Karpas-422 (cell line): ENCODE results near the gene DNASE2B. TPM values are rescaled to one million over a fixed set of nuclear protein-coding genes. Genes with fewer than 3 reads are reported as not detected.

ENCODE experiments used
- DNase-seq: peaks from one replicate; pipeline ENCODE4 v3.0.0-alpha.2; 2015
- H2AFZ ChIP-seq: fragments of 200-600 bp; sonication (generic); 2 replicates; pipeline ENCODE4 v1.6.1; 2014; ENCODE audit warnings: antibody characterized with exemption, low read length, mixed read lengths
- H3K27ac ChIP-seq: fragments of 200-600 bp; sonication (generic); 2 replicates; pipeline ENCODE4 v1.5.1; 2014; ENCODE audit warnings: mild to moderate bottlenecking, low read length, moderate library complexity
- H3K27me3 ChIP-seq: fragments of 200-600 bp; sonication (generic); 2 replicates; pipeline ENCODE4 v1.6.1; 2014; ENCODE audit warnings: low read length, mixed read lengths
- H3K36me3 ChIP-seq: fragments of 200-600 bp; sonication (generic); 2 replicates; pipeline ENCODE4 v1.6.1; 2014; ENCODE audit warnings: low read length, mixed read lengths; ENCODE audit not compliant: insufficient read depth
- H3K4me1 ChIP-seq: fragments of 200-600 bp; sonication (generic); 2 replicates; pipeline ENCODE4 v1.6.1; 2014; ENCODE audit warnings: mild to moderate bottlenecking, low read length, mixed read lengths
- H3K4me2 ChIP-seq: fragments of 200-600 bp; sonication (generic); 2 replicates; pipeline ENCODE4 v1.6.1; 2014; ENCODE audit warnings: low read length, low read depth, mild to moderate bottlenecking; ENCODE audit not compliant: poor library complexity, severe bottlenecking
- H3K4me3 ChIP-seq: fragments of 200-600 bp; sonication (generic); 2 replicates; pipeline ENCODE4 v1.5.1; 2014; ENCODE audit warnings: mild to moderate bottlenecking, antibody characterized with exemption, low read length, mixed read lengths
- H3K79me2 ChIP-seq: fragments of 200-600 bp; sonication (generic); 2 replicates; pipeline ENCODE4 v1.6.1; 2014; ENCODE audit warnings: mild to moderate bottlenecking, low read length, mixed read lengths
- H3K9ac ChIP-seq: fragments of 200-600 bp; sonication (generic); 2 replicates; pipeline ENCODE4 v1.6.0; 2014; ENCODE audit warnings: low read length
- H3K9me2 ChIP-seq: fragments of 200-600 bp; sonication (generic), shearing (Covaris generic); replicated peaks from 2 replicates; pipeline ENCODE4 v1.6.0; 2014; ENCODE audit warnings: mild to moderate bottlenecking, low read length, moderate library complexity; ENCODE audit not compliant: insufficient read depth
- H3K9me3 ChIP-seq: fragments of 300-700, 200-600 bp; sonication (generic); 2 replicates; pipeline ENCODE4 v1.6.1; 2014; ENCODE audit warnings: low read length, mixed read lengths
- H4K20me1 ChIP-seq: fragments of 200-600 bp; sonication (generic); 2 replicates; pipeline ENCODE4 v1.6.1; 2014; ENCODE audit warnings: mild to moderate bottlenecking, antibody characterized with exemption, low read length, low read depth; ENCODE audit not compliant: insufficient read depth
- total RNA-seq: library from RNA; depleted of rRNA; stranded (reverse); fragments of >200 nt; shearing (Covaris generic); gene quantifications from 2 replicates; pipeline ENCODE4 v1.2.3, GENCODE V29; 2014; ENCODE audit warnings: low replicate concordance

Gene DNASE2B
- total RNA-seq, 1 experiment from 2014 or later: not detected

GRCh38 chr1:84428235-84428634, 30.0 kb downstream of the DNASE2B start:
- H3K27me3 ChIP-seq: no peaks in the 10 kb centered on the region
- no peak for DNase-seq
- no peaks in the 10 kb centered on the region for H3K36me3 ChIP-seq
- no peak overlapping the region for H2AFZ ChIP-seq
- H3K4me1 ChIP-seq: peaks cover under 1% of the 10 kb centered on the region
- H3K4me2 ChIP-seq: no peak overlapping the region
- no peak overlapping the region for H3K9ac ChIP-seq
- H3K79me2 ChIP-seq: no peaks in the 10 kb centered on the region
- no peaks in the 10 kb centered on the region for H3K9me2 ChIP-seq
- no peak overlapping the region for H3K27ac ChIP-seq
- H4K20me1 ChIP-seq: no peaks in the 10 kb centered on the region
- no peaks in the 10 kb centered on the region for H3K9me3 ChIP-seq
- no peak overlapping the region for H3K4me3 ChIP-seq

- Histone ChIP-seq H2AFZ (no peak overlapping the region), H4K20me1 (no peaks in the 10 kb centered on the region), H3K4me1 (peaks cover 7% of the 10 kb centered on the region), H3K36me3 (no peaks in the 10 kb centered on the region), H3K27me3 (no peaks in the 10 kb centered on the region), H3K9ac (no peak overlapping the region), H3K9me3 (no peaks in the 10 kb centered on the region), H3K4me2 (no peak overlapping the region), H3K9me2 (no peaks in the 10 kb centered on the region), H3K79me2 (no peaks in the 10 kb centered on the region), H3K4me3 (no peak overlapping the region), H3K27ac (no peak overlapping the region)
- DNase-seq: no peak
These were observed 30.9 kb downstream of the DNASE2B start for GRCh38 chr1:84429231-84429630.

GRCh38 chr1:84430546-84430945, 32.3 kb downstream of the DNASE2B start:
- DNase-seq: no peak
- no peak overlapping the region for H3K27ac ChIP-seq
- H3K27me3 ChIP-seq: no peaks in the 10 kb centered on the region
- no peaks in the 10 kb centered on the region for H3K9me2 ChIP-seq
- H3K4me2 ChIP-seq: no peak overlapping the region
- no peaks in the 10 kb centered on the region for H3K79me2 ChIP-seq
- peaks cover 7% of the 10 kb centered on the region for H3K4me1 ChIP-seq
- H3K9me3 ChIP-seq: no peaks in the 10 kb centered on the region
- H2AFZ ChIP-seq: no peak overlapping the region
- H3K9ac ChIP-seq: no peak overlapping the region
- H4K20me1 ChIP-seq: no peaks in the 10 kb centered on the region
- H3K36me3 ChIP-seq: no peaks in the 10 kb centered on the region
- H3K4me3 ChIP-seq: no peak overlapping the region

- no peak overlapping the region for H3K27ac ChIP-seq
- H3K4me3 ChIP-seq: peak overlapping the region; percentile 44; the same call in 1 of the 2 replicates
- no peaks in the 10 kb centered on the region for H4K20me1 ChIP-seq
- peak; percentile 76 for DNase-seq
- H3K4me1 ChIP-seq: peaks cover 18% of the 10 kb centered on the region
- no peaks in the 10 kb centered on the region for H3K36me3 ChIP-seq
- no peaks in the 10 kb centered on the region for H3K79me2 ChIP-seq
- no peaks in the 10 kb centered on the region for H3K9me2 ChIP-seq
- H2AFZ ChIP-seq: 0 out of 2 replicates have a peak overlapping the region, but pooled peaks have one; percentile 30
- no peaks in the 10 kb centered on the region for H3K9me3 ChIP-seq
- H3K27me3 ChIP-seq: no peaks in the 10 kb centered on the region
- H3K4me2 ChIP-seq: peak overlapping the region; percentile 53
- peak overlapping the region; percentile 29 for H3K9ac ChIP-seq
These were observed 35.2 kb downstream of the DNASE2B start for GRCh38 chr1:84433258-84434080.

- Histone ChIP-seq H3K79me2 (no peaks in the 10 kb centered on the region), H3K4me2 (peak overlapping the region; percentile 53), H2AFZ (peak overlapping the region; percentile 66; the same call in 1 of the 2 replicates), H3K27me3 (no peaks in the 10 kb centered on the region), H3K4me3 (no peak overlapping the region), H3K27ac (no peak overlapping the region), H3K9ac (no peak overlapping the region), H3K4me1 (peaks cover 18% of the 10 kb centered on the region), H3K36me3 (no peaks in the 10 kb centered on the region), H3K9me3 (no peaks in the 10 kb centered on the region), H4K20me1 (no peaks in the 10 kb centered on the region), H3K9me2 (no peaks in the 10 kb centered on the region)
- DNase-seq: no peak
These were observed 35.9 kb downstream of the DNASE2B start for GRCh38 chr1:84434081-84434769.

- Histone ChIP-seq H3K9me2 (no peaks in the 10 kb centered on the region), H3K4me3 (no peak overlapping the region), H3K79me2 (no peaks in the 10 kb centered on the region), H3K4me2 (no peak overlapping the region), H3K9me3 (no peaks in the 10 kb centered on the region), H3K27ac (no peak overlapping the region), H3K36me3 (no peaks in the 10 kb centered on the region), H2AFZ (peak overlapping the region; percentile 66; the same call in 1 of the 2 replicates), H3K27me3 (no peaks in the 10 kb centered on the region), H3K9ac (no peak overlapping the region), H4K20me1 (no peaks in the 10 kb centered on the region), H3K4me1 (peaks cover 18% of the 10 kb centered on the region)
- DNase-seq: no peak
These were observed 36.7 kb downstream of the DNASE2B start for GRCh38 chr1:84434801-84435549.

GRCh38 chr1:84436876-84437655, 38.8 kb downstream of the DNASE2B start:
- peak overlapping the region; percentile 29; the same call in 1 of the 2 replicates for H3K4me3 ChIP-seq
- peak overlapping the region; percentile 33 for H3K9ac ChIP-seq
- no peaks in the 10 kb centered on the region for H3K9me3 ChIP-seq
- DNase-seq: peak; percentile 59
- H3K27ac ChIP-seq: no peak overlapping the region
- no peaks in the 10 kb centered on the region for H3K36me3 ChIP-seq
- no peaks in the 10 kb centered on the region for H3K27me3 ChIP-seq
- H2AFZ ChIP-seq: peak overlapping the region; percentile 41; the same call in 1 of the 2 replicates
- H3K9me2 ChIP-seq: no peaks in the 10 kb centered on the region
- no peaks in the 10 kb centered on the region for H3K79me2 ChIP-seq
- peaks cover 18% of the 10 kb centered on the region for H3K4me1 ChIP-seq
- no peaks in the 10 kb centered on the region for H4K20me1 ChIP-seq
- H3K4me2 ChIP-seq: peak overlapping the region; percentile 40
